B cell (primary cell): ENCODE measurements around the gene PARD3B. TPM values are rescaled to one million over a fixed set of nuclear protein-coding genes. Genes with fewer than 3 reads are reported as not detected.

Experiments used
- ATAC-seq: fragments of 200-7000 bp; cut with Tn5 transposase; one replicate; pipeline ENCODE4 v1.10.0; 2021; ENCODE audit warnings: low read depth, mild to moderate bottlenecking, moderate number of reproducible peaks, moderate library complexity
- CTCF ChIA-PET: fragments of 350-600 bp; sonication (Branson Sonifier 250); formaldehyde crosslinking; loops from one replicate; lab custom pipeline; 2021; ENCODE audit warnings: antibody characterized with exemption, inconsistent platforms; lab: Charles Lee
- POLR2A ChIA-PET: fragments of 350-600 bp; sonication (Branson Sonifier 250); formaldehyde crosslinking; loops from one replicate; lab custom pipeline; 2021; ENCODE audit warnings: antibody characterized with exemption; lab: Charles Lee
- DNase-seq: peaks from one replicate; pipeline ENCODE4 v3.0.0; 2013
- H2AFZ ChIP-seq: 2 replicates; pipeline ENCODE4 v1.6.1; 2012; ENCODE audit warnings: mild to moderate bottlenecking, low read depth, low read length; ENCODE audit not compliant: insufficient read depth, poor library complexity, severe bottlenecking
- H3K27ac ChIP-seq, 2 donors: 1 replicate in 1 of 2; 2 replicates in 1 of 2; pipeline ENCODE4 v1.5.1; 2012 to 2013; ENCODE audit warnings: low read length in 2 of 2, mild to moderate bottlenecking in 2 of 2, moderate library complexity in 1 of 2
- H3K27me3 ChIP-seq, 4 experiments: fragments of 200-600 bp in 1 of 4; sonication (generic) in 1 of 4; replicated peaks in 1 of 4; 1 replicate in 2 of 4; 2 replicates in 2 of 4; pipeline versions ENCODE4 v1.6.1 to v1.7.0; 2013 to 2016; ENCODE audit warnings: low read length in 3 of 4, mild to moderate bottlenecking in 2 of 4, mixed read lengths in 1 of 4, moderate library complexity in 1 of 4; ENCODE audit not compliant: insufficient read depth in 4 of 4, control insufficient read depth in 3 of 4; ENCODE audit errors: control extremely low read depth in 1 of 4
- H3K36me3 ChIP-seq, 2 experiments: replicated peaks in 1 of 2; 1 replicate in 1 of 2; 2 replicates in 1 of 2; pipeline versions ENCODE4 v1.6.1 to v1.7.1; 2013; ENCODE audit warnings: low read length in 1 of 2; ENCODE audit not compliant: insufficient read depth in 2 of 2, control insufficient read depth in 1 of 2; ENCODE audit errors: control extremely low read depth in 1 of 2, extremely low read depth in 1 of 2
- H3K4me1 ChIP-seq, 2 donors: fragments of 200-600 bp in 1 of 2; sonication (generic) in 1 of 2; 1 replicate in 1 of 2; 2 replicates in 1 of 2; pipeline versions ENCODE4 v1.5.1 to v1.6.1; 2013 to 2017; ENCODE audit warnings: low read length in 2 of 2; ENCODE audit not compliant: control insufficient read depth in 2 of 2, insufficient read depth in 2 of 2
- H3K4me2 ChIP-seq: replicated peaks from 2 replicates; pipeline ENCODE3; 2012; ENCODE audit warnings: mild to moderate bottlenecking, low read depth, low read length; ENCODE audit not compliant: poor library complexity, severe bottlenecking
- H3K4me3 ChIP-seq, 5 experiments: fragments of 200-600 bp in 1 of 5; sonication (generic) in 1 of 5; 1 replicate in 3 of 5; 2 replicates in 2 of 5; pipeline versions ENCODE4 v1.5.1 to v1.7.0; 2011 to 2016; ENCODE audit warnings: low read length in 4 of 5, mild to moderate bottlenecking in 4 of 5, low read depth in 2 of 5, control low read depth in 1 of 5, moderate library complexity in 1 of 5; ENCODE audit not compliant: insufficient read depth in 1 of 5; ENCODE audit errors: control extremely low read depth in 1 of 5, extremely low read depth in 1 of 5
- H3K79me2 ChIP-seq: fragments of 200-600 bp; sonication (generic); one replicate; pipeline ENCODE4 v1.6.0; 2016; ENCODE audit warnings: low read length; ENCODE audit not compliant: control insufficient read depth, insufficient read depth
- H3K9ac ChIP-seq: fragments of 200-600 bp; sonication (generic); 2 replicates; pipeline ENCODE4 v1.6.1; 2017; ENCODE audit warnings: mild to moderate bottlenecking, low read length, moderate library complexity
- H3K9me3 ChIP-seq, 3 donors: one replicate each; pipeline versions ENCODE4 v1.6.1 to v1.7.1; 2013; ENCODE audit warnings: low read length in 2 of 3; ENCODE audit not compliant: control insufficient read depth in 2 of 3, insufficient read depth in 1 of 3; ENCODE audit errors: control extremely low read depth in 1 of 3
- H4K20me1 ChIP-seq: 2 replicates; pipeline ENCODE4 v1.6.0; 2012; ENCODE audit warnings: mild to moderate bottlenecking, low read length; ENCODE audit not compliant: insufficient read depth, control insufficient read depth, poor library complexity, severe bottlenecking
- H3K27ac Mint-ChIP-seq: one replicate; pipeline ENCODE4 v1.8.0; 2021; ENCODE audit warnings: mixed read lengths
- H3K27me3 Mint-ChIP-seq: one replicate; pipeline ENCODE4 v1.8.0; 2021; ENCODE audit warnings: mixed read lengths
- H3K4me1 Mint-ChIP-seq: one replicate; pipeline ENCODE4 v1.8.0; 2021; ENCODE audit warnings: mixed read lengths
- H3K4me3 Mint-ChIP-seq: one replicate; pipeline ENCODE4 v1.8.0; 2021; ENCODE audit warnings: mixed read lengths
- H3K9me3 Mint-ChIP-seq: one replicate; pipeline ENCODE4 v1.8.0; 2022; ENCODE audit warnings: mixed read lengths; ENCODE audit not compliant: insufficient read depth
- EZH2 ChIP-seq: IDR thresholded peaks from 2 replicates; pipeline ENCODE4 v1.6.1; 2012; ENCODE audit warnings: borderline replicate concordance, low read depth, mild to moderate bottlenecking, moderate library complexity, low read length; ENCODE audit not compliant: insufficient read depth, poor library complexity, severe bottlenecking
- WGBS: methylation state at CpG from one replicate; pipeline ENCODE4 v1.1.5; 2013; ENCODE audit warnings: missing lambda C conversion rate; ENCODE audit not compliant: insufficient coverage; 5-methylcytosine and 5-hydroxymethylcytosine counted together
- intact Hi-C: fragments of 100-400 bp; cut with micrococcal nuclease; formaldehyde crosslinking; loops from one replicate; pipeline ENCODE4 v1.10.0; 2022
- polyA plus RNA-seq: library from polyadenylated mRNA; depleted of rRNA; stranded (reverse); fragments of >200 nt; gene quantifications from 2 replicates; pipeline ENCODE4 v1.2.3, GENCODE V29; 2012
- total RNA-seq, 2 donors: library from RNA; stranded (reverse); fragments of 120-200 nt in 1 of 2; gene quantifications; 1 replicate in 1 of 2; 2 replicates in 1 of 2; pipeline versions ENCODE4 v1.2.3 to v1.2.4, GENCODE V29; 2013 to 2022
- TF ChIP-seq, protein P1 (sequence below): fragments of 200-600 bp; IDR thresholded peaks from one replicate; pipeline ENCODE4 v1.8.0; 2022; ENCODE audit warnings: antibody characterized with exemption, mild to moderate bottlenecking

The PARD3B gene
- total and polyA plus RNA-seq, 2 donors (not counting 1 experiment from before 2014, with no cell fraction given) = not detected

DNA sequence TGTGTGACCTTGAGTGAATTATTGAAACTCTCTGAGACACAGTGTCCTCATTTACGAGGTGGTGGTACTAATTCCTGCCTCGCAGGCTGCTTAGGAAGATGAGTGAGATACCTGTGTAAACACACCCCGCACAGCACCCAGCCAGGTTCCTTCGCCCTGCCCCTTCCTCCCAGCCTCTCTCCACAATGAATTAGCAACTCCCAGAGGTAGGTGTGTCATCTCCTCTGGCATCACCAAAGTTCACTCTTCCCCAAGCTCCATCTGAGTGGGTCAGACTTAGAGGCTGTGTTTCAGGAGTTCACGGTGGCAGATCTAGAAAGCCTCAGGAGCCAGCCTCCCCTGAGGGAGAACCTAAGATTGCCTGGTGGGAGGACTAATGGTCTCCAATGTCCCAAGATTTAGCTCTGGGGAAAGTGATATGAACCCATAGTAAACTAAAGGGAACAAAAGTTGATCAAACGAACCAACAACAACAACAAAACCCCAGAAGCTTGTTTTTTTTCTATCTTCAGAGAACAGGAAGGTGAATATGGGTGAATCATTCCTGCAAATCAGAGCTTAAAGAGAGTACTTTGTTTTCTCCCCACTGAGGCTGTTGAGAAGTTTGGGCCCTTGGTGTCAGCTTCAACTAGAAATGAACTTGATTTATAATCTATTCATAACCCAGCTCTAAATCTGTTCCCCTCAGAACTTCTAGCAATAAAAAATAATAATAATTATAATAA lies 1092.7 kb downstream of the PARD3B start:
- TF ChIP-seq, protein P1, sequence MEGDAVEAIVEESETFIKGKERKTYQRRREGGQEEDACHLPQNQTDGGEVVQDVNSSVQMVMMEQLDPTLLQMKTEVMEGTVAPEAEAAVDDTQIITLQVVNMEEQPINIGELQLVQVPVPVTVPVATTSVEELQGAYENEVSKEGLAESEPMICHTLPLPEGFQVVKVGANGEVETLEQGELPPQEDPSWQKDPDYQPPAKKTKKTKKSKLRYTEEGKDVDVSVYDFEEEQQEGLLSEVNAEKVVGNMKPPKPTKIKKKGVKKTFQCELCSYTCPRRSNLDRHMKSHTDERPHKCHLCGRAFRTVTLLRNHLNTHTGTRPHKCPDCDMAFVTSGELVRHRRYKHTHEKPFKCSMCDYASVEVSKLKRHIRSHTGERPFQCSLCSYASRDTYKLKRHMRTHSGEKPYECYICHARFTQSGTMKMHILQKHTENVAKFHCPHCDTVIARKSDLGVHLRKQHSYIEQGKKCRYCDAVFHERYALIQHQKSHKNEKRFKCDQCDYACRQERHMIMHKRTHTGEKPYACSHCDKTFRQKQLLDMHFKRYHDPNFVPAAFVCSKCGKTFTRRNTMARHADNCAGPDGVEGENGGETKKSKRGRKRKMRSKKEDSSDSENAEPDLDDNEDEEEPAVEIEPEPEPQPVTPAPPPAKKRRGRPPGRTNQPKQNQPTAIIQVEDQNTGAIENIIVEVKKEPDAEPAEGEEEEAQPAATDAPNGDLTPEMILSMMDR = no peak
- TF ChIP-seq EZH2 = no peak
- 100% methylated on average over 4 of the region's 6 CpGs for WGBS
- Histone ChIP-seq H3K4me2 (no peak overlapping the region), H3K4me1 (no peaks in the 10 kb centered on the region), H4K20me1 (no peaks in the 10 kb centered on the region), H3K27ac (no peak overlapping the region), H3K9me3 (peaks cover 0 to 3% (median 0%) of the 10 kb centered on the region in 3 donors), H3K79me2 (no peaks in the 10 kb centered on the region), H2AFZ (no peak overlapping the region), H3K27me3 (peaks cover 0 to 7% (median 1%) of the 10 kb centered on the region in 4 experiments), H3K9ac (no peak overlapping the region), H3K4me3 (no peak overlapping the region), H3K36me3 (no peaks in the 10 kb centered on the region)
- Mint-ChIP-seq H3K4me3 (no peak overlapping the region), H3K4me1 (no peaks in the 10 kb centered on the region), H3K27ac (no peak overlapping the region), H3K9me3 (peaks cover 3% of the 10 kb centered on the region), H3K27me3 (peaks cover 27% of the 10 kb centered on the region)
- ATAC-seq (no peak), DNase-seq (no peak)
- POLR2A ChIA-PET = no interaction called here
- intact Hi-C loops = no loop called here
- CTCF ChIA-PET = interaction anchor here (0.7 kb wide), 1 partner anchor 17 kb away, joined by 3 read pairs; no protein-coding TSS in a partner anchor

GRCh38 chr2:205640716-205641115 lies 1095.4 kb downstream of the PARD3B start:
- Histone ChIP-seq H2AFZ (no peak overlapping the region), H3K36me3 (no peaks in the 10 kb centered on the region), H3K4me2 (no peak overlapping the region), H3K4me1 (no peaks in the 10 kb centered on the region), H3K27ac (no peak overlapping the region), H3K79me2 (no peaks in the 10 kb centered on the region), H4K20me1 (no peaks in the 10 kb centered on the region), H3K4me3 (no peak overlapping the region), H3K9ac (no peak overlapping the region), H3K9me3 (peaks cover 0 to 3% (median 0%) of the 10 kb centered on the region in 3 donors), H3K27me3 (peaks cover 0 to 14% (median 6%) of the 10 kb centered on the region in 4 experiments)
- intact Hi-C loops = no loop called here
- POLR2A ChIA-PET = no interaction called here
- Mint-ChIP-seq H3K27ac (no peak overlapping the region), H3K9me3 (peaks cover 3% of the 10 kb centered on the region), H3K4me3 (no peak overlapping the region), H3K27me3 (peaks cover 43% of the 10 kb centered on the region), H3K4me1 (no peaks in the 10 kb centered on the region)
- no peak for ATAC-seq
- WGBS = 44% methylated on average over 2 of the region's 4 CpGs
- TF ChIP-seq EZH2 = no peak
- TF ChIP-seq, protein P1 = no peak
- CTCF ChIA-PET = no interaction called here
- no peak for DNase-seq
